HG03432 (cell line): ENCODE results near the gene FGF7.
"Not testable (repeated sequence)": the region's sequence is repeated elsewhere in the genome, so short reads cannot be mapped to it uniquely, and the experiment has no call there.

ENCODE experiments used
- ATAC-seq: cut with Tn5 transposase; IDR thresholded peaks from one replicate; pipeline ENCODE4 v1.9.1; 2021; ENCODE audit warnings: mild to moderate bottlenecking, moderate library complexity; ENCODE audit not compliant: unreplicated experiment

The FGF7 gene

DNA sequence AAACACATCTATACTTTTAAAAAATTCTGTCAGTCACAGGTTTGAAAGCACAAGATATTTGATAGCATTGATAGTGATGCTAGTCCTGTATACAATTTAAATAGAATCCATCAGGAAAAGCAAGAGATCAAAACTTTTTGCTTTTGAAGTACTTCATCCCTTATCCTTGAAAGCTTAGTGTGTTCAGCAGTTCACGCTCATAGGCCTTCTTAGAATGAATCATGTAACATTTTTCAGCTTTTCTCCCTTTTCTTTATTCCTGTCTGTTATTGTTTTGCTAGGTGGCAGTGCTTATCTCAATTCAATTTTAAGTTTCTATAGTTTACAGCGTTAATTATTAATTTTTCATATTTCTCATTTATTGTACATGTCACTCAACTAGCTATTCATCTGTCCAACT lies 69.1 kb downstream of the FGF7 start:
- no peak for ATAC-seq

DNA sequence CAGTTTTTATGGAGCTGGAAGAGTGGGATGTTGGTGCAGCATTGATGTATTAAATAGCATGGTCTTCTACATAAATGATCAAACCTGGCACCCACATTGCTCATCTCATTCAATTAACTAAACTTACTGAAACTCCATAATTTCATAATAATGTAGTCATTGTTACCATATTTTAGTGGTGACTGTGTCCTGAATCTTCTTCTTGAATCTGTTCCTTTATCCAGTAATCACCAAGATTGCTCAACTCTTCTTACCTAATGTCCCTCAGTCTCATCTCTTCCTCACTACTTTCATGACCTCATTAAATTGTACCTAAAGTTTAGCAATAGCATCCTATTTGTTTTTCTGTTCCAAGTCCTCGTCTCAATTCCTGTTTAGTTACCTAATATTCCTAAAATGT lies 69.8 kb downstream of the FGF7 start:
- no peak for ATAC-seq

DNA sequence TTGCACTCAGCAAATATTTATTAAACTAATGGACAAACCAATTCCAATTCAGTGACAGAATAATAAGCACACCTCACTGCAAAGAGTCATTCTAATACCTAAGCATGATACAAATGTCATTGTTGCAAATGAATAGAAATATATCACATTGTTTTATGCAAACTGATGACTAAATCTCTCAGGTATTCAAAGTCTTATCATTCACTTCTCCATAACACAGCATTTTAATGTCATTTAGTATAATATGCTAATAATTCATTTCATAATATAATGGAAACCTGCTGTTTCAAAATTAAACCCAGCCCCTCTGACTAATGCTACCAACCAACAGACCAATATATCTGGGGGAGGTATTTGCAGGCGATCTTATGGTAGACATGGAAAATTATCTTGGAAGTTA lies 71.8 kb downstream of the FGF7 start:
- no peak for ATAC-seq

DNA sequence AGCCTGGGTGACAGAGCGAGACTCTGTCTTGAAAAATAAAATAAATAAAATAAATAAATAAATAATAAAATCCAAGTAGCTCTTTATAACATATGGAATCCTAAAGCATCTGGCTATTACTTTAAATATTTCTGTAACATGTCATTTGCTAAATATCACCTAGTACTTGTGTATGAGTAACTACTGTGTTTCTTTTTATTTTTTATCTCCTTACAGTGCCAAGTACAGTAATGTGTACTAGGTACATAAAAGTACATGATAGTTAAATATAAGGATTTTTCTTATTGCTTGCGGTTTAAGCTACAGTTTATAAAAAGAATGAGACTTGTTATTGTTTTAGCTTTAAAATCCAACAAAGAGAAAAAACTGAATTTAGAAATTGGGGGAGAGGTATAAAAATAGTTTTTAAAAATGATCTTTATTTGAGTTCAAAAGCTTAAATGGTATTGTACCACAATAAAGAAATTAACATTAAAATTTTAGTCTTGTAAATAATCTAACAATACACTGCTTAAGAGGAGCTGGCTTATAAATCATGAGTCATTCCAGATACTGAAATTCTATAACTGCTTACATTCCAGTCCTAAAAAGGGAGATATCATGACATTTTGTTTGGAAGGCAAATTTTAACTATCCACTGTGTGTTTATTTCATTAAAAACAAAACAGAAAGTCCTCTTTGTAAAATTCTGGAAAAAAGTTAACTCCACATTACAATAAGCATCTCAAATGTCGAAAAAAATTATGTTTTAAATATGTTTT lies 73.1 kb downstream of the FGF7 start:
- ATAC-seq = no peak

DNA sequence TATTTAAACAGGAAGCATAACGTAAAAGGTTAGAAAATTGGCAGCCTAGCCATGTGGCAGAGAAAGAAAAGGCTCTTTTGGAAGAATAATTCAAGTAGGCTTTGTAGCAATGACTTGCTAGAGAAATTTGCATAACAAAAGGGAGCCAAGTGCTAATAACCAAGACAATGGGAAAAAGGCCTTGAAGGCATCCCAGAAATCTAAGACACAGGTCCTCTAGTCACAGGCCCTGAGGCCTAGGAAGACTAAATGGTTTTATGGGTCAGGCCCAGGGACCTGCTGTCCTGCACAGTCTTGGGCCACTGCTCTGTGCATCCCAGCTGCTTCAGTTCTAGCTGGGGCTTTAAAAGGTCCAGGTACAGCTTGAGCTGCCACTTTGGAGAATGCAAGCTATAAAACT lies 78.5 kb downstream of the FGF7 start:
- ATAC-seq = no peak

DNA sequence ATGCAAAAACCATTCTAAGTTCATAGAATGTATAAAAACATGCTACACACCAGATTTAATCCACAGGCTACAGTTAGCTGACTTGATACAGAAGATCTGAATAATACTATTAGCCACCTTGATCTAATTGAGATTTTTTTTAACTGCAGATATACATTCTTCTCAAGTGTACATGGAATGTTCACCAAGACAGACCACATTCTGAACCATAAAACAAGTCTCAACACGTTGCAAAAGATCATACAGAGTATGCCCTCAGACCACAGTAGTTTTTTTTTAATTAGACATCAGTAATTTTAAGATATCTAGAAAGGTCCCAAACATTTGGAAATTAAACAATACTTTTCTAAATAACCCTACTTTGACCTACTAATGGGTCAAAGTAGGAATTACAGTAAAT lies 83.3 kb downstream of the FGF7 start:
- ATAC-seq = no peak

DNA sequence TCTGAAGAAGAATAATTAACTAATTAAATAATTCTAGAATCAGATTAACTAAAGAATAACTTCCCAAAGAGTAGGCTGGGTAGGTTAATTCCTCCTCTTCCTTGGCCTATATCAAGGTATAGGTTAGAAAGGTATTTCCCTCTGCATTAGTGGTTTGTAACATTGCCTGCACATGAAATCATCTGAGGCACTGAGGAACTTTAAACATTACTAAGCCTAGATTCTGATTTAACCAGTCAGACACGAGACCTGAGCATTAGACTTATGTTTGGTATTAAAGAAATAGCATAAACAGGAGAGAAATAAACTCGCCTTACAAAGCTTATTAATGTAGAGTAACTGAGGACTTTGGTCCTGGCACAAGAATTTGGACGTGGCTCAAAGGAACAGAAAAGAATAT lies 84.2 kb downstream of the FGF7 start:
- no peak for ATAC-seq

DNA sequence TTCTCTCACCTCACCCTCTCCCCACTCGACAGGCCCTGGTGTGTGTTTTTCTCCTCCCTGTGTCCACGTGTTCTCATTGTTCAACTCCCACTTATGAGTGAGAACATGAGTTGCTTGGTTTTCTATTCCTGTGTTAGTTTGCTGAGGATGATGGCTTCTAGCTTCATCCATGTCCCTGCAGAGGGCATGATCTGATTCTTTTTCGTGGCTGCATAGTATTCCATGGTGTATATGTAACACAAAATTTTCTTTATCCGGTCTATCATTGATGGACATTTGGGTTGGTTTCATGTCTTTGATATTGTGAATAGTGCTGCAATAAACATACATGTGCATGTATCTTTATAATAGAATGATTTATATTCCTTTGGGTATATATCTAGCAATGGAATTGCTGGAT lies 89.7 kb downstream of the FGF7 start:
- ATAC-seq = not testable (repeated sequence)

DNA sequence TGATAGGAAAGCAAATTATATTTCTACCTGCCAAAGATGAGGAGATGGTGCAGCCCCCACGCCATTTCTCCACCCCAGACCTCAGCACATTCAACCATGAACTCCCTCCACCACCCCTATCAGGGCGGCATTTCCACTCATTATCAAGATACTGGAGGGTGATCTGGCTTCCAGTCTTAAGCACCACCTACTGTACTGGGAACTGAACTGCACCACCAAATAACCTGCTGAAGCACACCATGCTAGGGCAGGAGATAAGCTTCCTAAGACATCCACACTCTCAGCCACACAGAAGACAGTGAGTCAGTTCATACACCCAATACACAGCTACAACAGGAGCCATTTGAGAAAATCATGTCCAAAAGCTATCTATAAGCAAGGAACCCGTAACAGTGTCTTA lies 98.8 kb downstream of the FGF7 start:
- no peak for ATAC-seq

DNA sequence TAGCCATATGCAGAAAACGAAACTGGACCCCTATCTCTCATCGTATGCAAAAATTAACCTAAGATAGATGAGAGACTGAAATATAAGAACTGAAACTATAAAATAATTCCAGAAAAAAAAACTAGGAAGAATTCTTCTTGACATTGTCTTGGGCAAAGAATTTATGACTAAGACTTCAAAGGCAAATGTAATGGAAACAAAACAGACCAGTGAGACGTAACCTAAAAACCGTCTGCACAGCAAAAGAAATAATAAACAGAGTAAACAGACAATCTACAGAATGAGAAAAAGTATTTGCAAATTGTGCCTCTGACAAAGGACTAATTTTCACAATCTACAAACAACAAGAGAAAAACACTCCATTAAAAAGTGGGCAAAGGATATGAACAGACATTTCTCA lies 105.2 kb downstream of the FGF7 start:
- ATAC-seq = no peak

DNA sequence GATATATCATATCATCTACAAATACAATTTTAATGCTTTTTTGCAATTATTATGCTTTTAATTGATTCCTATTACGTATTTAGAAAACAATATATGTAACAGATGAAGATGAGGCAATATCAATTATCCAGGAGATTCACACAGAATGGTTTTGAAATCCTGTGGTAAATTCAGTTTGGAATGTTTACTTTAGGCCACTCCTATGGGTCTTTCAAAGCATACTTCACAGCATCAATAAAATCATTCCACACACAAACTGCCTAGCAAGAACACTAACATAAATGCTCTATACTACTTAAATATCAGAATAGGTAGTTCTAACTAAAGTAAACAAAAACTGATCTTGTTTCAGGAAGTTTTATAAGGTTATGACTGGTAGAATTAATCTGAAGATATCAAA lies 107.0 kb downstream of the FGF7 start:
- ATAC-seq = no peak
